AG04449 (cell line): ENCODE measurements around the gene CYTH1.

Experiments
- CTCF ChIA-PET: fragments of 350-600 bp; formaldehyde crosslinking; extraction: SDS; loops from one replicate; lab custom pipeline; 2021; ENCODE audit warnings: antibody characterized with exemption; lab: Yijun Ruan, JAX
- POLR2A ChIA-PET: fragments of 400-600, 350-600 bp; formaldehyde crosslinking; extraction: SDS; loops from one replicate; lab custom pipeline; 2020; ENCODE audit warnings: antibody characterized with exemption, inconsistent platforms; lab: Yijun Ruan, JAX
- DNase-seq: peaks from one replicate; pipeline ENCODE4 v3.0.0-alpha.2; 2010; ENCODE audit warnings: low read depth, low spot score
- H3K4me3 ChIP-seq: 2 replicates; pipeline ENCODE4 v1.5.1; 2011; ENCODE audit warnings: low read depth, mild to moderate bottlenecking, control low read depth, low read length
- CTCF ChIP-seq: IDR thresholded peaks from one replicate; pipeline ENCODE4 v1.5.1; 2011; ENCODE audit warnings: mild to moderate bottlenecking, moderate library complexity, low read length, control low read depth, inconsistent platforms; ENCODE audit not compliant: insufficient read depth; ENCODE audit errors: missing control alignments

The CYTH1 gene

GRCh38 chr17:78668847-78669246 lies 113.2 kb downstream of the CYTH1 start:
- no peak overlapping the region for H3K4me3 ChIP-seq
- POLR2A ChIA-PET, result no interaction called here
- TF ChIP-seq CTCF, result no peak
- DNase-seq, result no peak
- CTCF ChIA-PET, result no interaction called here

GRCh38 chr17:78667741-78668640 lies 114.1 kb downstream of the CYTH1 start:
- no peak for DNase-seq
- TF ChIP-seq CTCF, result no peak
- ChIA-PET CTCF (no interaction called here), POLR2A (no interaction called here)
- no peak overlapping the region for H3K4me3 ChIP-seq

GRCh38 chr17:78667091-78667490 lies 115.0 kb downstream of the CYTH1 start:
- CTCF ChIA-PET, result interaction anchor here (1.9 kb wide), 1 partner anchor 9 kb away, joined by 5 read pairs; no protein-coding TSS in a partner anchor
- no peak overlapping the region for H3K4me3 ChIP-seq
- TF ChIP-seq CTCF, result no peak
- POLR2A ChIA-PET, result no interaction called here
- no peak for DNase-seq

- CTCF ChIA-PET, result interaction anchor here (0.9 to 1.9 kb wide), 5 partner anchors 9 to 42 kb away, joined by 3 to 5 read pairs (median 4); no protein-coding TSS in a partner anchor
- TF ChIP-seq CTCF, result no peak
- POLR2A ChIA-PET, result no interaction called here
- no peak overlapping the region for H3K4me3 ChIP-seq
- no peak for DNase-seq
These were observed 115.8 kb downstream of the CYTH1 start for GRCh38 chr17:78665952-78666920.

- no peak for TF ChIP-seq CTCF
- no peak for DNase-seq
- ChIA-PET CTCF (interaction anchor here (0.9 to 1.9 kb wide), 5 partner anchors 8 to 43 kb away, joined by 3 to 5 read pairs (median 4); no protein-coding TSS in a partner anchor), POLR2A (no interaction called here)
- H3K4me3 ChIP-seq, result no peak overlapping the region
These were observed 116.6 kb downstream of the CYTH1 start for GRCh38 chr17:78665387-78665951.
